CD4-positive, alpha-beta T cell treated with Interleukin-6 at 100 ng/mL for 8 hours (primary cell): ENCODE measurements around the gene DDIT4.

ENCODE experiments used
- DNase-seq: peaks from one replicate; pipeline ENCODE4 v3.0.0-alpha.2; 2020; ENCODE audit warnings: mixed read lengths, low spot score

DDIT4 gene

GRCh38 chr10:72318418-72319262 lies 44.9 kb downstream of the DDIT4 start:
- DNase-seq = no peak

GRCh38 chr10:72319416-72320254 lies 45.9 kb downstream of the DDIT4 start:
- peak; percentile 87 for DNase-seq

GRCh38 chr10:72320676-72321247 lies 47.0 kb downstream of the DDIT4 start:
- DNase-seq = peak; percentile 56

GRCh38 chr10:72321248-72322029 lies 47.7 kb downstream of the DDIT4 start:
- DNase-seq = no peak

- no peak for DNase-seq
These were observed 48.2 kb downstream of the DDIT4 start for GRCh38 chr10:72322030-72322279.

GRCh38 chr10:72322280-72323058 lies 48.7 kb downstream of the DDIT4 start:
- DNase-seq = peak; percentile 66

GRCh38 chr10:72323108-72323749 lies 49.5 kb downstream of the DDIT4 start:
- no peak for DNase-seq

GRCh38 chr10:72323771-72324191 lies 50.1 kb downstream of the DDIT4 start:
- DNase-seq = no peak
